Activated CD4-positive, alpha-beta T cell treated with anti-CD3 and anti-CD28 coated beads for 36 hours (primary cell): ENCODE measurements around the gene HERPUD1. TPM values are rescaled to one million over a fixed set of nuclear protein-coding genes. Genes with fewer than 3 reads are reported as not detected.
A peak's percentile ranks its signal among the peaks of the same experiment; 100 is the strongest.
"Not testable (repeated sequence)": the region's sequence is repeated elsewhere in the genome, so short reads cannot be mapped to it uniquely, and the experiment has no call there.

Source experiments
- ATAC-seq: fragments of 200-7000 bp; cut with Tn5 transposase; one replicate; pipeline ENCODE4 v1.10.0; 2021; ENCODE audit warnings: mild to moderate bottlenecking, moderate library complexity
- CTCF ChIA-PET: fragments of 350-600 bp; sonication (Branson Sonifier 250); formaldehyde crosslinking; loops from one replicate; lab custom pipeline; 2021; ENCODE audit warnings: antibody characterized with exemption; lab: Charles Lee
- POLR2A ChIA-PET: fragments of 350-600 bp; sonication (Branson Sonifier 250); formaldehyde crosslinking; loops from one replicate; lab custom pipeline; 2021; ENCODE audit warnings: antibody characterized with exemption, inconsistent platforms; lab: Charles Lee
- DNase-seq: peaks from one replicate; pipeline ENCODE4 v3.0.0-alpha.2; 2020
- H3K27ac Mint-ChIP-seq: one replicate; pipeline ENCODE4 v1.8.0; 2021; ENCODE audit warnings: mixed read lengths
- H3K27me3 Mint-ChIP-seq: one replicate; pipeline ENCODE4 v1.8.0; 2021; ENCODE audit warnings: mixed read lengths
- H3K36me3 Mint-ChIP-seq: one replicate; pipeline ENCODE4 v1.8.0; 2021; ENCODE audit warnings: low read depth, mixed read lengths
- H3K4me1 Mint-ChIP-seq: one replicate; pipeline ENCODE4 v1.8.0; 2021; ENCODE audit warnings: mixed read lengths
- H3K4me3 Mint-ChIP-seq: one replicate; pipeline ENCODE4 v1.8.0; 2021; ENCODE audit warnings: mild to moderate bottlenecking, moderate library complexity, mixed read lengths
- H3K9me3 Mint-ChIP-seq: one replicate; pipeline ENCODE4 v1.8.0; 2021; ENCODE audit warnings: low read depth, mixed read lengths
- intact Hi-C, 2 experiments: fragments of 100-400 bp; cut with DNase I in 1 of 2; cut with micrococcal nuclease in 1 of 2; formaldehyde crosslinking; loops; one replicate each; pipeline versions ENCODE4 v1.14.2 to v1.15.1; 2022 to 2024; cut with DNase I, micrococcal nuclease
- total RNA-seq, 2 experiments: library from RNA; stranded (reverse); gene quantifications; one replicate each; pipeline ENCODE4 v1.2.3, GENCODE V29; 2021

Gene HERPUD1
- total RNA-seq, 2 experiments from 2014 or later = 136 to 195 TPM

DNA sequence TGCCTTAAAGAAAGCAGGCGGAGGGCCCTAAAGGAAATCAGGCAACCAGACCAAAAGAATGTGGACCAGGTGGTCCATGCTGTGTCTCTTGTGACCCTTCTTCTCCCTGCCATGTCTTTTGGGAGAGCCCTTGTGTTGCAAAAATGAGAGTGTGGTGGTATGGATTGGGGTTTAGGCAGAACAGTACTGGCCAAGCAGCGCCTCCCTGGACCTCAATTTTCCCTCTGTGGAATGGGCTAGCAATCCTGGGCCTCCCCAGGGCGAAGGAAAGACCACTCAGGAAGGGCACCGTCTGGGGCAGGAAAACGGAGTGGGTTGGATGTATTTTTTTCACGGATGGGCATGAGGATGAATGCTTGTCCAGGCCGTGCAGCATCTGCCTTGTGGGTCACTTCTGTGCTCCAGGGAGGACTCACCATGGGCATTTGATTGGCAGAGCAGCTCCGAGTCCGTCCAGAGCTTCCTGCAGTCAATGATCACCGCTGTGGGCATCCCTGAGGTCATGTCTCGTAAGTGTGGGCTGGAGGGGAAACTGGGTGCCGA lies 49.9 kb downstream of the HERPUD1 start:
- CTCF ChIA-PET = interaction anchor here (1.3 to 1.4 kb wide), 2 partner anchors 9 to 188 kb away, joined by 3 read pairs; no protein-coding TSS in a partner anchor
- H3K4me1 Mint-ChIP-seq = peaks cover 48% of the 10 kb centered on the region

DNA sequence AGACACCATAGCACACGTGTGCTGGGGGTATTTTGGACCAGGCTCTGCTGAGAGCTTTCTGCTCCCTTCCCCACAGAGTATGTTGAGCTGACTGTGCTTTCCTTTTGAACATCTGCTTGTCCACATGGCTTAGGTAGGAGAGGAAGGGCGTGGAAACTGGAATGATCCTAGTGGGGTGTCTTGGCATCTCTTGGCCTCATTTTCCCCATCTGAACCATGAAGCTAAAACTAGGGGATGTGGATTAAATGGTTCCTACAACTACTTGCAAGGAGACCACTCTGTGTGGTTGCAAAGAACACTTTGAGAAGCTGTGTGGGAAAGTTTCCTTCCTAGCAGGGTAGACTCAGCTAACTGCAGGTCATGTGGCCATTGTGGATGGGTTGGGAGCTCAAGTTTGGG lies 50.8 kb downstream of the HERPUD1 start:
- POLR2A ChIA-PET = no interaction called here

More for the DNA sequence above, 49.9 kb downstream of the HERPUD1 start:
- Mint-ChIP-seq H3K27ac (no peak overlapping the region), H3K27me3 (no peaks in the 10 kb centered on the region), H3K36me3 (peaks cover 40% of the 10 kb centered on the region), H3K9me3 (no peaks in the 10 kb centered on the region), H3K4me3 (no peak overlapping the region)
- POLR2A ChIA-PET = no interaction called here
- DNase-seq (no peak), ATAC-seq (no peak)
- intact Hi-C loops = no loop called here

DNA sequence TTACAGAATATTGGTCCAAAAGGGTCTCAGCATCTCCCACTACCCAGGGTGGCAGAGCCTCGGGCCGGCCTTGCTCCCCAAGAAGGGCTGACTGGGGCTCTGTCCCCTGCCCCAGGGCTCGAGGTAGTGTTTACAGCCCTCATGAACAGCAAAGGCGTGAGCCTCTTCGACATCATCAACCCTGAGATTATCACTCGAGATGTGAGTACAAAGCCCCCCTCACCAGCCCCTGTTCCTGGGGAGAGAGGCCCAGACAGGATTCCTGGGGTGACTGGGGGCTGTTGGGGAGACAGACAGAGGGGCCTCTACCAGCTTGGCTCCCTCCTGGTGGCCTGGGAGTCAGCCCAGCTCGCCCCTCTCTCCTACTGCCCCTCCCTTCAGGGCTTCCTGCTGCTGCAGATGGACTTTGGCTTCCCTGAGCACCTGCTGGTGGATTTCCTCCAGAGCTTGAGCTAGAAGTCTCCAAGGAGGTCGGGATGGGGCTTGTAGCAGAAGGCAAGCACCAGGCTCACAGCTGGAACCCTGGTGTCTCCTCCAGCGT lies 51.3 kb downstream of the HERPUD1 start:
- H3K4me3 Mint-ChIP-seq = no peak overlapping the region

More for the DNA sequence above, 50.8 kb downstream of the HERPUD1 start:
- CTCF ChIA-PET = interaction anchor here (0.6 to 1.4 kb wide), 2 partner anchors 41 to 187 kb away, joined by 3 read pairs; no protein-coding TSS in a partner anchor
- Mint-ChIP-seq H3K27me3 (no peaks in the 10 kb centered on the region), H3K27ac (peak overlapping the region; percentile 69), H3K4me1 (peaks cover 56% of the 10 kb centered on the region), H3K9me3 (no peaks in the 10 kb centered on the region), H3K36me3 (peaks cover 47% of the 10 kb centered on the region), H3K4me3 (no peak overlapping the region)
- ATAC-seq (no peak), DNase-seq (no peak)
- intact Hi-C loops = no loop called here

DNA sequence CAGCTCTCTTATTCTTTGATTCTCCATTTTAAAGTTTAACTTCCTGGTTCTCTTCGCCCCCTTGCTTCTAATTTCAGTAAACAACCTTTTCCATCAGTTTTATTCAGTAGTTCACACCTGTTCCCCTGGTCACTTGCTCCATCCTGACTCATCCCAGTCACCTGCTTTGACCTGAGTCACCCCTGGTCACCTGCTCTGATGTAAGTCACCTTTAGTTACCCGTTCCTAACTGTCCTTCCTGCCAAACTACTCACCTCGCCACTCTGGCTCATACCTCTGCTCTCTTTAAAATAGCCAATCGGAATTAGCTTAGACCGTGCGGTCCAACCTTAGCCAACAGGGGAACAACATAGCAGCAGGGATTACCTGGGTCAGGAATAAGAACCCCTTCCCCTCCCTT lies 52.7 kb downstream of the HERPUD1 start:
- ChIA-PET CTCF (interaction anchor here (0.6 to 3.4 kb wide), 4 partner anchors 16 to 76 kb away, joined by 3 to 21 read pairs (median 6); no protein-coding TSS in a partner anchor), POLR2A (interaction anchor here (1.0 kb wide), 1 partner anchor 57 kb away, joined by 4 read pairs; no protein-coding TSS in a partner anchor)
- intact Hi-C loops = loop anchor here in 1 of 2 experiments (5.0 kb wide), 1 partner anchor 372 kb away; no protein-coding TSS in a partner anchor
- peaks cover 65% of the 10 kb centered on the region for H3K4me1 Mint-ChIP-seq
- peak overlapping the region; percentile 91 for H3K27ac Mint-ChIP-seq
- no peak for ATAC-seq
- no peaks in the 10 kb centered on the region for H3K27me3 Mint-ChIP-seq
- no peak overlapping the region for H3K4me3 Mint-ChIP-seq
- no peaks in the 10 kb centered on the region for H3K9me3 Mint-ChIP-seq
- peaks cover 58% of the 10 kb centered on the region for H3K36me3 Mint-ChIP-seq
- DNase-seq = peak; percentile 48

More for the DNA sequence above, 51.3 kb downstream of the HERPUD1 start:
- intact Hi-C loops = no loop called here
- peaks cover 62% of the 10 kb centered on the region for H3K4me1 Mint-ChIP-seq
- POLR2A ChIA-PET = interaction anchor here (0.6 to 0.8 kb wide), 3 partner anchors 63 to 531 kb away, joined by 3 read pairs; no protein-coding TSS in a partner anchor
- DNase-seq (no peak), ATAC-seq (no peak)
- no peaks in the 10 kb centered on the region for H3K9me3 Mint-ChIP-seq
- H3K27me3 Mint-ChIP-seq = no peaks in the 10 kb centered on the region
- CTCF ChIA-PET = interaction anchor here (0.6 to 3.4 kb wide), 4 partner anchors 12 to 203 kb away, joined by 3 to 21 read pairs (median 3); partner anchors contain the start of genes PSME3IP1 and RSPRY1
- H3K36me3 Mint-ChIP-seq = peaks cover 52% of the 10 kb centered on the region
- no peak overlapping the region for H3K27ac Mint-ChIP-seq

DNA sequence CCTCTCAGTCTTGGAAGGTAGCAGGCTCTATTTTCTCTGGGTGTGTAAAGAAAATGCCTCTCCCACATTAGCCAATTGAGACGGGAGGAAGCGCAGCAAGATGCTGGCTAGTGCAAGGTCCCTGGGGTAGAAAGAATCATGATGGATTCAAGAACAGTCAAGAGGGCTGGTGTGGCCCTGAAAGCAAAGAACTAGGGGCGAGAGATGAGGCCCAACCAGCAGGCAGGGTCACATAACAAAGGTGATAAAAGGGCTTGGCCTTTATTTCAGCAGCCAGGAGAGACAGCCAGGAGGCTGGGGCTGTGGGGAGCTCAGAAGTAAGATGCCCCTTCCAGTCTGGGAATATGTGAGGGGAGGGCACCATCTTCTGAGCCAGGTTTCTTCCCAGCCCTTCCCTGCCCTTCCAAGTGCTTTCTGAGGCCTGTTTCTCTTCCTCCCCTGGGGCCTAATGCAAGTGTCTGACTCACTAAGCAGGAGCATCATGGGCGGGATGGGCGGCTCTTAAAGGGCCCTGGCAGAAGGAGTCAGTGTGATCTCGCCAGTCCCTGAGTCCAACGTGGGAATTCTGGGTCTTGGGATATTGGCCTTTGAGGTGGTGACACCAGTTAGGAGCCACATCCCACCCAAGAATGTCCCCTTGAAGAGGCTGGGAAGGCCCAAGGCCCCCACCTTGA lies 53.5 kb downstream of the HERPUD1 start:
- intact Hi-C loops = loop anchor here in 1 of 2 experiments (5.0 kb wide), 1 partner anchor 373 kb away; no protein-coding TSS in a partner anchor

DNA sequence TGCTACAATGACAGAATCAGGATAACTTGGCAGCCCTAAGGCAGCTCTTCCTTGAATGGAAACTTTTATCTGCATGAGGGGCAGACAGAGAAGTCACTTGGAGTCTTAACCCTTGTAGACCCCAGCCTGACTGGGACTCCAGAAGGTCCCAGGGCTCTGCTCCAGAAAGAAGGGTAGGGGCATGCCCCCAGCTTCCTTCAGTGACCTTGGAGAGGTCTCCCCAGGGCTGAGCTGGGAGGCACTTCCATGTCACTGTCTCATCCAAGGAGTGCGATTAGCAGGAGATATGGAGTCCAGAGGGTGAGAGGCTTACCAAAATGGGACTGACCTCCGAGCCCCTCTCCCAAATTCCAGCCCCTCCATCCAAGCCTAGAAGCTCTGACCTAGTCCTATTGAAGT lies 54.0 kb downstream of the HERPUD1 start:
- DNase-seq (no peak), ATAC-seq (no peak)
- peaks cover 65% of the 10 kb centered on the region for H3K4me1 Mint-ChIP-seq
- ChIA-PET POLR2A (interaction anchor here (1.0 kb wide), 1 partner anchor 37 kb away, joined by 3 read pairs; no protein-coding TSS in a partner anchor), CTCF (interaction anchor here (0.6 to 3.4 kb wide), 5 partner anchors 11 to 640 kb away, joined by 3 to 21 read pairs (median 4); no protein-coding TSS in a partner anchor)
- intact Hi-C loops = loop anchor here in 1 of 2 experiments (5.0 kb wide), 1 partner anchor 374 kb away; no protein-coding TSS in a partner anchor
- H3K9me3 Mint-ChIP-seq = no peaks in the 10 kb centered on the region
- peaks cover 68% of the 10 kb centered on the region for H3K36me3 Mint-ChIP-seq
- H3K4me3 Mint-ChIP-seq = peak overlapping the region; percentile 21
- no peaks in the 10 kb centered on the region for H3K27me3 Mint-ChIP-seq
- H3K27ac Mint-ChIP-seq = peak overlapping the region; percentile 91

More for the DNA sequence above, 53.5 kb downstream of the HERPUD1 start:
- ChIA-PET CTCF (interaction anchor here (0.6 to 3.4 kb wide), 7 partner anchors 10 to 641 kb away, joined by 3 to 21 read pairs (median 4); no protein-coding TSS in a partner anchor), POLR2A (interaction anchor here (1.0 kb wide), 1 partner anchor 38 kb away, joined by 3 read pairs; no protein-coding TSS in a partner anchor)
- Mint-ChIP-seq H3K4me1 (peaks cover 65% of the 10 kb centered on the region), H3K36me3 (peaks cover 63% of the 10 kb centered on the region), H3K27me3 (no peaks in the 10 kb centered on the region), H3K4me3 (peak overlapping the region; percentile 21), H3K27ac (peak overlapping the region; percentile 91), H3K9me3 (no peaks in the 10 kb centered on the region)
- ATAC-seq (no peak), DNase-seq (peak; percentile 62)

DNA sequence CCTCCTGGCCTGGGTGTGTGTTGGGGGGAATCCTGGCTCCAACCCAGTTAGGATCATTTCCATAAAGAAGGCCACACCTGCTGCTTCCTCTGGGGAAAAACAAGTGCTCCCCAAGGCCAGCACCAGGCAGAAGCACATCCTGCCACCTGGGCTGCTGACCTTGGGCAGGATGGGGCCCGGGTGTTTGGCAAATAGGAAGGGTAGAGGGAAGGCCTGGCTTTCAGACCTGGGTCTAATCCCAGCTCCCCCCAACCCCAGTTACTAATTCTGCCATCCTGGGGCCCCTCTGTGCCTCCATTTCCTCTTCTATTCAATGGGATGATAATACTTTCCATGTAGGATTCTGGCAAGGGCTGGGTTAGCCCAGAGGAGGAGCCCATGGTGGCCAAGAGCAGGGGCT lies 54.4 kb downstream of the HERPUD1 start:
- H3K27ac Mint-ChIP-seq = peak overlapping the region; percentile 77
- no peaks in the 10 kb centered on the region for H3K27me3 Mint-ChIP-seq
- H3K9me3 Mint-ChIP-seq = no peaks in the 10 kb centered on the region
- CTCF ChIA-PET = interaction anchor here (0.7 to 3.4 kb wide), 5 partner anchors 19 to 181 kb away, joined by 3 to 21 read pairs (median 4); no protein-coding TSS in a partner anchor
- POLR2A ChIA-PET = no interaction called here
- H3K36me3 Mint-ChIP-seq = peaks cover 69% of the 10 kb centered on the region
- intact Hi-C loops = loop anchor here in 1 of 2 experiments (5.0 kb wide), 1 partner anchor 374 kb away; no protein-coding TSS in a partner anchor
- ATAC-seq (no peak), DNase-seq (no peak)
- H3K4me3 Mint-ChIP-seq = peak overlapping the region; percentile 98
- peaks cover 62% of the 10 kb centered on the region for H3K4me1 Mint-ChIP-seq

DNA sequence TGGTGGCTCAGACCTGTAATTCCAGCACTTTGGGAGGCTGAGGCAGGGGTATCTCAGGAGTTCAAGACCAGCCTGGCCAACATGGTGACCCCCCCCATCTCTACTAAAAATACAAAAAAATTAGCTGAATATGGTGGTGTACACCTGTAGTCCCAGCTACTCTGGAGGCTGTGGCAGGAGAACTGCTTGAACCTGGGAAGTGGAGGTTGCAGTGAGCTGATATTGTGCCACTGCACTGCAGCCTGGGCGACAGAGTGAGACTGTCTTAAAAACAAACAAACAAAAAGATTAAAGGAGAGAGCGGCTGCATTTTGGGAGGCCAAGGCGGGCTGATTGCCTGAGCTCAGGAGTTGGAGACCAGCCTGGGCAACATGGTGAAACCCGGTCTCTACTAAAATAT lies 55.0 kb downstream of the HERPUD1 start:
- POLR2A ChIA-PET = interaction anchor here (0.7 to 1.6 kb wide), 3 partner anchors 17 to 55 kb away, joined by 3 to 6 read pairs (median 5); no protein-coding TSS in a partner anchor
- not testable (repeated sequence) for DNase-seq, H3K27me3 Mint-ChIP-seq, H3K9me3 Mint-ChIP-seq, ATAC-seq
- peaks cover 70% of the 10 kb centered on the region for H3K36me3 Mint-ChIP-seq
- peak overlapping the region; percentile 98 for H3K4me3 Mint-ChIP-seq
- H3K27ac Mint-ChIP-seq = peak overlapping the region; percentile 77
- peaks cover 60% of the 10 kb centered on the region for H3K4me1 Mint-ChIP-seq
- intact Hi-C loops = loop anchor here in 1 of 2 experiments (5.0 kb wide), 1 partner anchor 375 kb away; no protein-coding TSS in a partner anchor
- CTCF ChIA-PET = interaction anchor here (0.6 to 3.1 kb wide), 6 partner anchors 20 to 181 kb away, joined by 3 to 38 read pairs (median 4); no protein-coding TSS in a partner anchor

DNA sequence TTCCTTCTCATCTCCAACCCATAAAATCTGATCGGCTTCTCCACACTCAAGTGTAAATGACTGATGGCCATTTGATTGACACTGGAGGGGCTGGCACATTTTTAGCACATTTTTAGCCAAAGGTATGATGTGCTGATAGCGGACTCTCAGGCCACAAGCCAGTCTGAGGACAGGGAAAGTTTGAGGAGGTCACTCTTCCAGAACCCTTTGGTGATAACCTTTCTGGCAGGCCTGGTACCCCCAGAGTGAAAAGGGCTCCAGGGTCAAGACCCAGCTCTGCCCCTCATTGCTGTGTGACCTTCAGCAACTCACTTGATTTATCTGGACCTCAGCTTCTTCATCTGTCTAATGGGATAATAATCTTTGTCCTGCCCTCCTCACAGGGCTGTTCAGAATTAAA lies 55.8 kb downstream of the HERPUD1 start:
- no peaks in the 10 kb centered on the region for H3K27me3 Mint-ChIP-seq
- DNase-seq = no peak
- ChIA-PET POLR2A (interaction anchor here (0.9 to 1.6 kb wide), 3 partner anchors 17 to 54 kb away, joined by 4 to 6 read pairs (median 5); no protein-coding TSS in a partner anchor), CTCF (interaction anchor here (0.6 to 3.1 kb wide), 6 partner anchors 10 to 97 kb away, joined by 3 to 38 read pairs (median 3); no protein-coding TSS in a partner anchor)
- no peak for ATAC-seq
- H3K4me1 Mint-ChIP-seq = peaks cover 59% of the 10 kb centered on the region
- H3K36me3 Mint-ChIP-seq = peaks cover 65% of the 10 kb centered on the region
- H3K9me3 Mint-ChIP-seq = no peaks in the 10 kb centered on the region
- peak overlapping the region; percentile 98 for H3K4me3 Mint-ChIP-seq
- peak overlapping the region; percentile 99 for H3K27ac Mint-ChIP-seq
- intact Hi-C loops = loop anchor here in 1 of 2 experiments (5.0 kb wide), 1 partner anchor 375 kb away; no protein-coding TSS in a partner anchor
